Natural killer cell (primary cell): ENCODE data around the gene DLGAP3. TPM values are rescaled to one million over a fixed set of nuclear protein-coding genes. Genes with fewer than 3 reads are reported as not detected.

Source experiments
- ATAC-seq, 3 donors: fragments of 150-1000 bp in 2 of 3; fragments of 200-7000 bp in 1 of 3; cut with Tn5 transposase; 1 replicate in 1 of 3; 2 replicates in 2 of 3; pipeline ENCODE4 v1.10.0; 2021; ENCODE audit warnings: mild to moderate bottlenecking in 2 of 3, moderate library complexity in 2 of 3
- DNase-seq, 2 donors: peaks; one replicate each; pipeline versions ENCODE4 v3.0.0 to v3.0.0-alpha.2; 2013 to 2021; ENCODE audit warnings: mixed read lengths in 1 of 2
- H3K27ac ChIP-seq: one replicate; pipeline ENCODE4 v1.5.1; 2013; ENCODE audit warnings: mild to moderate bottlenecking, low read length
- H3K27me3 ChIP-seq: one replicate; pipeline ENCODE4 v1.6.1; 2013; ENCODE audit warnings: low read length; ENCODE audit not compliant: control insufficient read depth, insufficient read depth
- H3K36me3 ChIP-seq: one replicate; pipeline ENCODE4 v1.6.1; 2013; ENCODE audit warnings: low read length; ENCODE audit not compliant: control insufficient read depth, insufficient read depth
- H3K4me1 ChIP-seq: one replicate; pipeline ENCODE4 v1.6.1; 2013; ENCODE audit warnings: low read length; ENCODE audit not compliant: control insufficient read depth, insufficient read depth
- H3K4me3 ChIP-seq: one replicate; pipeline ENCODE4 v1.5.1; 2013; ENCODE audit warnings: low read length
- H3K9me3 ChIP-seq: one replicate; pipeline ENCODE4 v1.6.1; 2013; ENCODE audit warnings: low read length; ENCODE audit not compliant: control insufficient read depth, insufficient read depth
- H3K27ac Mint-ChIP-seq, 2 donors: one replicate each; pipeline ENCODE4 v1.8.0; 2022; ENCODE audit warnings: mild to moderate bottlenecking in 2 of 2, mixed read lengths in 2 of 2, moderate library complexity in 1 of 2
- H3K27me3 Mint-ChIP-seq, 2 donors: one replicate each; pipeline ENCODE4 v1.8.0; 2022; ENCODE audit warnings: low read depth in 2 of 2, mixed read lengths in 2 of 2
- H3K36me3 Mint-ChIP-seq: one replicate; pipeline ENCODE4 v1.8.0; 2022; ENCODE audit warnings: mixed read lengths
- H3K4me1 Mint-ChIP-seq, 2 donors: one replicate each; pipeline ENCODE4 v1.8.0; 2022; ENCODE audit warnings: mixed read lengths in 2 of 2
- H3K4me3 Mint-ChIP-seq: one replicate; pipeline ENCODE4 v1.8.0; 2022; ENCODE audit warnings: mild to moderate bottlenecking, moderate library complexity, mixed read lengths
- H3K9me3 Mint-ChIP-seq, 2 donors: one replicate each; pipeline ENCODE4 v1.8.0; 2022; ENCODE audit warnings: mixed read lengths in 2 of 2
- WGBS: methylation state at CpG from one replicate; pipeline ENCODE4 v1.1.7; 2013; ENCODE audit warnings: missing lambda C conversion rate; ENCODE audit not compliant: insufficient coverage; 5-methylcytosine and 5-hydroxymethylcytosine counted together
- intact Hi-C: fragments of 100-400 bp; cut with micrococcal nuclease; formaldehyde crosslinking; loops from one replicate; pipeline ENCODE4 v1.14.2; 2022
- total RNA-seq, 4 donors: library from RNA; stranded (reverse); fragments of 120-200 nt in 1 of 4; gene quantifications; one replicate each; pipeline versions ENCODE4 v1.2.3 to v1.2.4, GENCODE V29; 2013 to 2022
- TF ChIP-seq, protein P1 (sequence below): fragments of 200-600 bp; IDR thresholded peaks from one replicate; pipeline ENCODE4 v1.8.0; 2022; ENCODE audit warnings: antibody characterized with exemption

DLGAP3 gene
- total RNA-seq, 3 donors from 2014 or later (not counting 1 experiment from before 2014, with no cell fraction given), result 0.33 to 0.38 (median 0.36) TPM

DNA sequence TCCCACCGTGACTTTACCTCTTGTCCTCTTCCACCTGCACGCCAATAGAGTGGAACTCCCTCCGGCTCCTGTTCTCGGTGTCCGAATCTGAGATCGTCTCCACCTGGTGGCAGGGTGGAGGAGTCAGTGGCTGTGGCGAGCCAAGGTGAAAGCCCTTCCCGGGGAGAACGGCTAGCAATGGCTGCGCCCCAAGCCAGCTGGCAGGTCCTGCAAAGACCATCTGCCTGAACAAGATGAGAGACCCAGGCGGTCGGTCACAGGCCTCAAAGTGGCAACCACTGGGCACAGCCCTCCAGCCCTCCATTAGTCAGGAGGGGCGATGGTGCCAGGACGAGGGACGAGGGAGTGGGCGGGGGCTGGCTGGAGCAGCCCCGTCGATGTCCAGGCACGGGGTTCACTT, 44.5 kb downstream of the DLGAP3 start:
- 43% methylated on average over 19 of the region's 19 CpGs for WGBS
- TF ChIP-seq, protein P1, sequence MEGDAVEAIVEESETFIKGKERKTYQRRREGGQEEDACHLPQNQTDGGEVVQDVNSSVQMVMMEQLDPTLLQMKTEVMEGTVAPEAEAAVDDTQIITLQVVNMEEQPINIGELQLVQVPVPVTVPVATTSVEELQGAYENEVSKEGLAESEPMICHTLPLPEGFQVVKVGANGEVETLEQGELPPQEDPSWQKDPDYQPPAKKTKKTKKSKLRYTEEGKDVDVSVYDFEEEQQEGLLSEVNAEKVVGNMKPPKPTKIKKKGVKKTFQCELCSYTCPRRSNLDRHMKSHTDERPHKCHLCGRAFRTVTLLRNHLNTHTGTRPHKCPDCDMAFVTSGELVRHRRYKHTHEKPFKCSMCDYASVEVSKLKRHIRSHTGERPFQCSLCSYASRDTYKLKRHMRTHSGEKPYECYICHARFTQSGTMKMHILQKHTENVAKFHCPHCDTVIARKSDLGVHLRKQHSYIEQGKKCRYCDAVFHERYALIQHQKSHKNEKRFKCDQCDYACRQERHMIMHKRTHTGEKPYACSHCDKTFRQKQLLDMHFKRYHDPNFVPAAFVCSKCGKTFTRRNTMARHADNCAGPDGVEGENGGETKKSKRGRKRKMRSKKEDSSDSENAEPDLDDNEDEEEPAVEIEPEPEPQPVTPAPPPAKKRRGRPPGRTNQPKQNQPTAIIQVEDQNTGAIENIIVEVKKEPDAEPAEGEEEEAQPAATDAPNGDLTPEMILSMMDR, result no peak
- no peak overlapping the region for H3K27ac Mint-ChIP-seq
- ATAC-seq (no peak), DNase-seq (peak in 1 of 2 donors; percentile 21)
- H3K27me3 Mint-ChIP-seq, result peaks cover 33 to 52% of the 10 kb centered on the region in 2 donors
- H3K27ac ChIP-seq, result no peak overlapping the region
- no peaks in the 10 kb centered on the region for H3K9me3 Mint-ChIP-seq
- H3K9me3 ChIP-seq, result no peaks in the 10 kb centered on the region
- intact Hi-C loops, result loop anchor here (1.0 kb wide), 1 partner anchor 33 kb away; no protein-coding TSS in a partner anchor
- peaks cover 19% of the 10 kb centered on the region for H3K27me3 ChIP-seq
- no peak overlapping the region for H3K4me3 ChIP-seq
- no peaks in the 10 kb centered on the region for H3K36me3 Mint-ChIP-seq
- no peaks in the 10 kb centered on the region for H3K36me3 ChIP-seq
- peaks cover 12% of the 10 kb centered on the region for H3K4me1 ChIP-seq
- peak overlapping the region; percentile 78 for H3K4me3 Mint-ChIP-seq
- peaks cover 0 to 15% of the 10 kb centered on the region in 2 donors for H3K4me1 Mint-ChIP-seq

DNA sequence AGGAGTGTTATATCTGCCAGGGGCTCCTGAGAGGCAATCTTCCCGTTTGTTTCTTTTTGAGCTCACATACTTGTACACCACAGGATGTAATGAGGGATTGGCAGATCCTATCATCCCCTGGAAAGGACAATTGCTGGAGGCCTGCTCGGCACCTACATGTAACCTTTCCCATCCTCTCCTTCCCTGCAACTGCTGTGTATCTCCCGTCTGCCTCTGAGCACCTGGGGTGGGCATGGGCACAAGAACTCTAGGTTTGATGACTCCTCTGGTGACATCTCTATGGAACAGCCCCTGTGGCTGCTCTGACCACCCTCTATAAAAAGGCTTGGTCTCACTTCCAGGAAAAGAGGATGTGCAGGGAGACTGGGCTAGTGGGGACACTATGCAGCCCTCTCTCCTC, 44.9 kb downstream of the DLGAP3 start:
- Histone ChIP-seq H3K4me1 (peaks cover 12% of the 10 kb centered on the region), H3K9me3 (no peaks in the 10 kb centered on the region), H3K27ac (no peak overlapping the region), H3K36me3 (no peaks in the 10 kb centered on the region), H3K4me3 (no peak overlapping the region), H3K27me3 (peaks cover 16% of the 10 kb centered on the region)
- DNase-seq (no peak), ATAC-seq (no peak)
- TF ChIP-seq, protein P1, result no peak
- H3K4me3 Mint-ChIP-seq, result peak overlapping the region; percentile 78
- intact Hi-C loops, result no loop called here
- WGBS, result 64% methylated on average over 3 of the region's 3 CpGs
- H3K4me1 Mint-ChIP-seq, result peaks cover 0 to 15% of the 10 kb centered on the region in 2 donors
- no peaks in the 10 kb centered on the region for H3K9me3 Mint-ChIP-seq
- peaks cover 30 to 48% of the 10 kb centered on the region in 2 donors for H3K27me3 Mint-ChIP-seq
- no peaks in the 10 kb centered on the region for H3K36me3 Mint-ChIP-seq
- H3K27ac Mint-ChIP-seq, result no peak overlapping the region

DNA sequence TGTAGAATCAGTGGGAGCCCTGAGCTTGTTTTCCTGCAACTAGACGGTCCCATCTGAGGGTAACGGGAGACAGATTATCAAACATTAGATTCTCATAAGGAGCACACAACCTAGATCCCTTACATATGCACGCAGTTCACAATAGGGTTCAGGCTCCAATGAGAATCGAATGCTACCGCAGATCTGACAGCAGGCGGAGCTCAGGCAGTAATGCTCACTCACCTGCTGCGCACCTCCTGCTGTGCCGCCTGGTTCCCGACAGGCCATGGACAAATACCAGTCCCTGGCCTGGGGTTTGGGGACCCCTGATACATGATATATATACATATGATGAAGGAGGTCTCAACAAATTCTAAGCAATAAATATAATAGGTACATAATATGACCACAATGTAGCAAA, 50.2 kb downstream of the DLGAP3 start:
- Histone ChIP-seq H3K9me3 (no peaks in the 10 kb centered on the region), H3K4me1 (no peaks in the 10 kb centered on the region), H3K36me3 (no peaks in the 10 kb centered on the region), H3K27me3 (peaks cover 6% of the 10 kb centered on the region), H3K27ac (no peak overlapping the region), H3K4me3 (no peak overlapping the region)
- TF ChIP-seq, protein P1, result no peak
- Mint-ChIP-seq H3K4me1 (no peaks in the 10 kb centered on the region), H3K27ac (no peak overlapping the region), H3K9me3 (no peaks in the 10 kb centered on the region), H3K4me3 (no peak overlapping the region), H3K27me3 (peaks cover 30 to 49% of the 10 kb centered on the region in 2 donors), H3K36me3 (no peaks in the 10 kb centered on the region)
- ATAC-seq (no peak), DNase-seq (no peak)
- intact Hi-C loops, result no loop called here
- WGBS, result 79% methylated on average over 9 of the region's 9 CpGs

DNA sequence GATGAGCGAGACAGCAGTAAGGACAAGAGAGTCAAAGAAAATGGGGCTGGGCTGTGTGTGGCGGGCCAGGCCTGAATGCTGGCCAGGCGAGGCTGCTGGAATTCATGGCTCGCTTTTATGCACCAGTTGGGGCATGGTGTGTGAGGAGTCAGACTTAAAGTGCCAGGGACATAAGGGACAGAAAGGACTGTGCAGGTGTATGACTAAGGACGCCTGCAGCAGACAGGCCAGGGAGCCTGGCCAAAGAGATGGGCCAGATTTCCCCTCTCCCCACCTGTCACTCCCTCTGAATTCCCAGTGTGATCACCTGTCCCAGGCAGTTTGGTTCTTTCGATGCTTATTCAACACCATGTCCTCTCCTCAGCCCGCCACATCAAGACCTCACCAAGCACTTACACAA, 53.0 kb downstream of the DLGAP3 start:
- no peaks in the 10 kb centered on the region for H3K9me3 Mint-ChIP-seq
- Histone ChIP-seq H3K27ac (no peak overlapping the region), H3K27me3 (peaks cover 8% of the 10 kb centered on the region), H3K4me3 (no peak overlapping the region), H3K9me3 (no peaks in the 10 kb centered on the region), H3K4me1 (no peaks in the 10 kb centered on the region), H3K36me3 (no peaks in the 10 kb centered on the region)
- no peak overlapping the region for H3K27ac Mint-ChIP-seq
- no peaks in the 10 kb centered on the region for H3K4me1 Mint-ChIP-seq
- 92% methylated on average over 6 of the region's 7 CpGs for WGBS
- DNase-seq (no peak), ATAC-seq (no peak)
- TF ChIP-seq, protein P1, result no peak
- H3K4me3 Mint-ChIP-seq, result no peak overlapping the region
- intact Hi-C loops, result no loop called here
- no peaks in the 10 kb centered on the region for H3K36me3 Mint-ChIP-seq
- peaks cover 42 to 65% of the 10 kb centered on the region in 2 donors for H3K27me3 Mint-ChIP-seq
